K562 (cell line): Measurements from ENCODE around the gene NLK. TPM values are rescaled to one million over a fixed set of nuclear protein-coding genes. Genes with fewer than 3 reads are reported as not detected.

ENCODE experiments used
- MEIS2 ChIP-seq: fragments of 450-650 bp; IDR thresholded peaks from 2 replicates; pipeline ENCODE4 v1.6.1; 2014; ENCODE audit warnings: mild to moderate bottlenecking; ENCODE audit not compliant: partially characterized antibody
- ZNF583 ChIP-seq: fragments of 250-450 bp; sonication (Bioruptor Pico); IDR thresholded peaks from 2 replicates; pipeline ENCODE4 v1.4.0; 2020
- ZNF766 ChIP-seq: fragments of 200-800 bp; sonication (Bioruptor generic); conservative IDR thresholded peaks from 2 replicates; pipeline ENCODE4 v1.6.1; 2016; ENCODE audit warnings: missing genetic modification characterization, missing compliant biosample characterization
- polyA plus RNA-seq, 8 experiments: library from polyadenylated mRNA; depleted of rRNA in 4 of 8; stranded (reverse) in 5 of 8; unstranded in 3 of 8; fragments of >200 nt; fragmentation: Nextera tagmentation in 2 of 8; fragmentation: Illumina TruSeq in 1 of 8; extraction: Ambion mirVana in 2 of 8; extraction: Trizol in 1 of 8; gene quantifications; 2 replicates each; pipeline versions ENCODE4 v1.2.1 to v1.2.3, GENCODE V29; 2011 to 2014; ENCODE audit warnings: inconsistent platforms in 1 of 8, missing spikeins in 1 of 8
- total RNA-seq, 7 experiments: library from RNA; depleted of rRNA in 6 of 7; stranded (reverse); fragments of >200 nt in 6 of 7; fragmentation: Illumina TruSeq in 2 of 7; extraction: Trizol in 2 of 7; gene quantifications; 2 replicates each; pipeline versions ENCODE4 v1.2.1 to v1.2.3, GENCODE V29; 2011 to 2021; ENCODE audit warnings: low replicate concordance in 1 of 7
- TF ChIP-seq, protein P1 (sequence below): sonication (generic); formaldehyde crosslinking; IDR thresholded peaks from 2 replicates; pipeline ENCODE4 v1.8.1; 2023; ENCODE audit warnings: mild to moderate bottlenecking, missing genetic modification reagents
- TF ChIP-seq, protein P2 (sequence below): fragments of 450-650 bp; IDR thresholded peaks from 2 replicates; pipeline ENCODE4 v1.6.1; 2016; ENCODE audit warnings: mild to moderate bottlenecking, moderate library complexity

The NLK gene
- total and polyA plus RNA-seq, 9 of the 15 experiments (the other 6 are each of a cell fraction or from before 2014, with no cell fraction given): 10.9 to 59.6 (median 26.7) TPM

DNA sequence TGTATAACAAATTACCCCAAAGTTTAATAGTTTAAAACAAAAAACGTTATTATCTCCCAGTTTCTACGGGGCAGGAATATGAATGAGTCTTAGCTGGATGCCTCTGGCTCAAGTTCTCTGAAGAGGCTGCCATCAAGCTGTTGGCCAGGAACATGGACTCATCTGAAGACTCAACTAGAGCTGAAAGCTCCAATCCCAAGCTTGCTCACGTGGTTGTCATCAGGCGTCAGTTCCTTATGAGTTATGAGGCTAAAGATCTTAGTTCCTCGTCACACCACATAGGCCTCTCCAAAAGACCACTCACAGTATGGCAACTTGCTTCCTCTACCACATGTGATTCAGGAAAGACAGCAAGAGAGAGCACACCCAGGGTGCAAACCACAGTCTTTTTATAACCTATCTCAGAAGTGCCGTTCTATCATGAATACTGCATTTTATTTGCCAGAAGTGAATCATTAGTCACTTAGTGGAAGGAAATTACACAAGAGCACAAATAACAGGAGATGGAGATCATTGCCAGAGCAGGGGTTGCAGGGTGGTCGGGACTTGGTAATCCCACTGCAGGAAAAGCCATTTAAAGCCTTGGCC, 48.7 kb upstream of the NLK start (continued):
- TF ChIP-seq, protein P1, sequence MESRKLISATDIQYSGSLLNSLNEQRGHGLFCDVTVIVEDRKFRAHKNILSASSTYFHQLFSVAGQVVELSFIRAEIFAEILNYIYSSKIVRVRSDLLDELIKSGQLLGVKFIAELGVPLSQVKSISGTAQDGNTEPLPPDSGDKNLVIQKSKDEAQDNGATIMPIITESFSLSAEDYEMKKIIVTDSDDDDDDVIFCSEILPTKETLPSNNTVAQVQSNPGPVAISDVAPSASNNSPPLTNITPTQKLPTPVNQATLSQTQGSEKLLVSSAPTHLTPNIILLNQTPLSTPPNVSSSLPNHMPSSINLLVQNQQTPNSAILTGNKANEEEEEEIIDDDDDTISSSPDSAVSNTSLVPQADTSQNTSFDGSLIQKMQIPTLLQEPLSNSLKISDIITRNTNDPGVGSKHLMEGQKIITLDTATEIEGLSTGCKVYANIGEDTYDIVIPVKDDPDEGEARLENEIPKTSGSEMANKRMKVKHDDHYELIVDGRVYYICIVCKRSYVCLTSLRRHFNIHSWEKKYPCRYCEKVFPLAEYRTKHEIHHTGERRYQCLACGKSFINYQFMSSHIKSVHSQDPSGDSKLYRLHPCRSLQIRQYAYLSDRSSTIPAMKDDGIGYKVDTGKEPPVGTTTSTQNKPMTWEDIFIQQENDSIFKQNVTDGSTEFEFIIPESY (CRISPR knock-in tag): no peak
- TF ChIP-seq MEIS2: peak; percentile 89
- TF ChIP-seq, protein P2, sequence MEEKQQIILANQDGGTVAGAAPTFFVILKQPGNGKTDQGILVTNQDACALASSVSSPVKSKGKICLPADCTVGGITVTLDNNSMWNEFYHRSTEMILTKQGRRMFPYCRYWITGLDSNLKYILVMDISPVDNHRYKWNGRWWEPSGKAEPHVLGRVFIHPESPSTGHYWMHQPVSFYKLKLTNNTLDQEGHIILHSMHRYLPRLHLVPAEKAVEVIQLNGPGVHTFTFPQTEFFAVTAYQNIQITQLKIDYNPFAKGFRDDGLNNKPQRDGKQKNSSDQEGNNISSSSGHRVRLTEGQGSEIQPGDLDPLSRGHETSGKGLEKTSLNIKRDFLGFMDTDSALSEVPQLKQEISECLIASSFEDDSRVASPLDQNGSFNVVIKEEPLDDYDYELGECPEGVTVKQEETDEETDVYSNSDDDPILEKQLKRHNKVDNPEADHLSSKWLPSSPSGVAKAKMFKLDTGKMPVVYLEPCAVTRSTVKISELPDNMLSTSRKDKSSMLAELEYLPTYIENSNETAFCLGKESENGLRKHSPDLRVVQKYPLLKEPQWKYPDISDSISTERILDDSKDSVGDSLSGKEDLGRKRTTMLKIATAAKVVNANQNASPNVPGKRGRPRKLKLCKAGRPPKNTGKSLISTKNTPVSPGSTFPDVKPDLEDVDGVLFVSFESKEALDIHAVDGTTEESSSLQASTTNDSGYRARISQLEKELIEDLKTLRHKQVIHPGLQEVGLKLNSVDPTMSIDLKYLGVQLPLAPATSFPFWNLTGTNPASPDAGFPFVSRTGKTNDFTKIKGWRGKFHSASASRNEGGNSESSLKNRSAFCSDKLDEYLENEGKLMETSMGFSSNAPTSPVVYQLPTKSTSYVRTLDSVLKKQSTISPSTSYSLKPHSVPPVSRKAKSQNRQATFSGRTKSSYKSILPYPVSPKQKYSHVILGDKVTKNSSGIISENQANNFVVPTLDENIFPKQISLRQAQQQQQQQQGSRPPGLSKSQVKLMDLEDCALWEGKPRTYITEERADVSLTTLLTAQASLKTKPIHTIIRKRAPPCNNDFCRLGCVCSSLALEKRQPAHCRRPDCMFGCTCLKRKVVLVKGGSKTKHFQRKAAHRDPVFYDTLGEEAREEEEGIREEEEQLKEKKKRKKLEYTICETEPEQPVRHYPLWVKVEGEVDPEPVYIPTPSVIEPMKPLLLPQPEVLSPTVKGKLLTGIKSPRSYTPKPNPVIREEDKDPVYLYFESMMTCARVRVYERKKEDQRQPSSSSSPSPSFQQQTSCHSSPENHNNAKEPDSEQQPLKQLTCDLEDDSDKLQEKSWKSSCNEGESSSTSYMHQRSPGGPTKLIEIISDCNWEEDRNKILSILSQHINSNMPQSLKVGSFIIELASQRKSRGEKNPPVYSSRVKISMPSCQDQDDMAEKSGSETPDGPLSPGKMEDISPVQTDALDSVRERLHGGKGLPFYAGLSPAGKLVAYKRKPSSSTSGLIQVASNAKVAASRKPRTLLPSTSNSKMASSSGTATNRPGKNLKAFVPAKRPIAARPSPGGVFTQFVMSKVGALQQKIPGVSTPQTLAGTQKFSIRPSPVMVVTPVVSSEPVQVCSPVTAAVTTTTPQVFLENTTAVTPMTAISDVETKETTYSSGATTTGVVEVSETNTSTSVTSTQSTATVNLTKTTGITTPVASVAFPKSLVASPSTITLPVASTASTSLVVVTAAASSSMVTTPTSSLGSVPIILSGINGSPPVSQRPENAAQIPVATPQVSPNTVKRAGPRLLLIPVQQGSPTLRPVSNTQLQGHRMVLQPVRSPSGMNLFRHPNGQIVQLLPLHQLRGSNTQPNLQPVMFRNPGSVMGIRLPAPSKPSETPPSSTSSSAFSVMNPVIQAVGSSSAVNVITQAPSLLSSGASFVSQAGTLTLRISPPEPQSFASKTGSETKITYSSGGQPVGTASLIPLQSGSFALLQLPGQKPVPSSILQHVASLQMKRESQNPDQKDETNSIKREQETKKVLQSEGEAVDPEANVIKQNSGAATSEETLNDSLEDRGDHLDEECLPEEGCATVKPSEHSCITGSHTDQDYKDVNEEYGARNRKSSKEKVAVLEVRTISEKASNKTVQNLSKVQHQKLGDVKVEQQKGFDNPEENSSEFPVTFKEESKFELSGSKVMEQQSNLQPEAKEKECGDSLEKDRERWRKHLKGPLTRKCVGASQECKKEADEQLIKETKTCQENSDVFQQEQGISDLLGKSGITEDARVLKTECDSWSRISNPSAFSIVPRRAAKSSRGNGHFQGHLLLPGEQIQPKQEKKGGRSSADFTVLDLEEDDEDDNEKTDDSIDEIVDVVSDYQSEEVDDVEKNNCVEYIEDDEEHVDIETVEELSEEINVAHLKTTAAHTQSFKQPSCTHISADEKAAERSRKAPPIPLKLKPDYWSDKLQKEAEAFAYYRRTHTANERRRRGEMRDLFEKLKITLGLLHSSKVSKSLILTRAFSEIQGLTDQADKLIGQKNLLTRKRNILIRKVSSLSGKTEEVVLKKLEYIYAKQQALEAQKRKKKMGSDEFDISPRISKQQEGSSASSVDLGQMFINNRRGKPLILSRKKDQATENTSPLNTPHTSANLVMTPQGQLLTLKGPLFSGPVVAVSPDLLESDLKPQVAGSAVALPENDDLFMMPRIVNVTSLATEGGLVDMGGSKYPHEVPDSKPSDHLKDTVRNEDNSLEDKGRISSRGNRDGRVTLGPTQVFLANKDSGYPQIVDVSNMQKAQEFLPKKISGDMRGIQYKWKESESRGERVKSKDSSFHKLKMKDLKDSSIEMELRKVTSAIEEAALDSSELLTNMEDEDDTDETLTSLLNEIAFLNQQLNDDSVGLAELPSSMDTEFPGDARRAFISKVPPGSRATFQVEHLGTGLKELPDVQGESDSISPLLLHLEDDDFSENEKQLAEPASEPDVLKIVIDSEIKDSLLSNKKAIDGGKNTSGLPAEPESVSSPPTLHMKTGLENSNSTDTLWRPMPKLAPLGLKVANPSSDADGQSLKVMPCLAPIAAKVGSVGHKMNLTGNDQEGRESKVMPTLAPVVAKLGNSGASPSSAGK: peak; percentile 45; the same call in 1 of the 2 replicates
- TF ChIP-seq ZNF583 (CRISPR knock-in tag): no peak
- TF ChIP-seq ZNF766 (CRISPR knock-in tag): peak; percentile 49; the same call in 1 of the 2 replicates
